Liver (tissue), 9 donors: ENCODE measurements around the gene ARHGDIB. TPM values are rescaled to one million over a fixed set of nuclear protein-coding genes. Genes with fewer than 3 reads are reported as not detected.

ENCODE experiments used
- DNase-seq: peaks from one replicate; pipeline ENCODE4 v3.0.0-alpha.2; 2017; ENCODE audit warnings: low spot score
- H3K27ac ChIP-seq, 2 donors: one replicate each; pipeline ENCODE4 v1.7.0; 2013; ENCODE audit warnings: inconsistent platforms in 2 of 2, low read length in 2 of 2, control low read depth in 1 of 2, low read depth in 1 of 2, mild to moderate bottlenecking in 1 of 2
- H3K27me3 ChIP-seq, 4 donors: one replicate each; pipeline versions ENCODE4 v1.6.1 to v1.7.0; 2013; ENCODE audit warnings: low read length in 3 of 4, inconsistent platforms in 1 of 4, mild to moderate bottlenecking in 1 of 4, moderate library complexity in 1 of 4; ENCODE audit not compliant: control insufficient read depth in 4 of 4, insufficient read depth in 4 of 4
- H3K36me3 ChIP-seq, 4 donors: one replicate each; pipeline versions ENCODE4 v1.6.1 to v1.7.0; 2013; ENCODE audit warnings: low read length in 3 of 4, mild to moderate bottlenecking in 3 of 4, low read depth in 1 of 4, moderate library complexity in 1 of 4; ENCODE audit not compliant: control insufficient read depth in 4 of 4, insufficient read depth in 3 of 4
- H3K4me1 ChIP-seq, 4 donors: one replicate each; pipeline versions ENCODE4 v1.6.1 to v1.7.0; 2013; ENCODE audit warnings: low read length in 3 of 4, mild to moderate bottlenecking in 3 of 4, moderate library complexity in 1 of 4; ENCODE audit not compliant: control insufficient read depth in 4 of 4, insufficient read depth in 4 of 4
- H3K4me3 ChIP-seq, 3 donors: one replicate each; pipeline versions ENCODE4 v1.6.1 to v1.7.0; 2013; ENCODE audit warnings: low read length in 3 of 3, control low read depth in 1 of 3, low read depth in 1 of 3, mild to moderate bottlenecking in 1 of 3
- H3K9ac ChIP-seq, 2 donors: one replicate each; pipeline ENCODE4 v1.7.0; 2013; ENCODE audit warnings: low read length in 2 of 2, mild to moderate bottlenecking in 2 of 2, moderate library complexity in 2 of 2, control low read depth in 1 of 2, low read depth in 1 of 2
- H3K9me3 ChIP-seq, 4 donors: one replicate each; pipeline versions ENCODE4 v1.6.1 to v1.7.0; 2013; ENCODE audit warnings: low read length in 3 of 4; ENCODE audit not compliant: control insufficient read depth in 4 of 4
- ATF3 ChIP-seq: IDR thresholded peaks from 2 replicates; pipeline ENCODE4 v1.6.1; 2016; ENCODE audit warnings: antibody characterized with exemption
- EGR1 ChIP-seq, 2 donors: IDR thresholded peaks; 2 replicates each; pipeline ENCODE4 v1.6.1; 2016 to 2018; ENCODE audit warnings: antibody characterized with exemption in 2 of 2, low read depth in 2 of 2
- FOXA1 ChIP-seq: IDR thresholded peaks from 2 replicates; pipeline ENCODE4 v1.6.1; 2016; ENCODE audit warnings: antibody characterized with exemption
- FOXA2 ChIP-seq: IDR thresholded peaks from 2 replicates; pipeline ENCODE4 v1.6.1; 2016; ENCODE audit warnings: antibody characterized with exemption
- GABPA ChIP-seq, 2 donors: IDR thresholded peaks in 1 of 2; conservative IDR thresholded peaks in 1 of 2; 2 replicates each; pipeline ENCODE4 v1.6.1; 2016; ENCODE audit warnings: antibody characterized with exemption in 2 of 2, mild to moderate bottlenecking in 1 of 2, moderate library complexity in 1 of 2
- HNF4A ChIP-seq, 2 donors: conservative IDR thresholded peaks; 2 replicates each; pipeline ENCODE4 v1.6.1; 2016; ENCODE audit warnings: antibody characterized with exemption in 2 of 2, mild to moderate bottlenecking in 2 of 2
- HNF4G ChIP-seq: IDR thresholded peaks from 2 replicates; pipeline ENCODE4 v1.6.1; 2016; ENCODE audit warnings: antibody characterized with exemption
- JUND ChIP-seq, 2 donors: IDR thresholded peaks; 2 replicates each; pipeline ENCODE4 v1.6.1; 2016; ENCODE audit warnings: antibody characterized with exemption in 2 of 2
- MAX ChIP-seq: IDR thresholded peaks from 2 replicates; pipeline ENCODE4 v1.6.1; 2016; ENCODE audit warnings: antibody characterized with exemption
- NR2F2 ChIP-seq: IDR thresholded peaks from 2 replicates; pipeline ENCODE4 v1.6.1; 2016; ENCODE audit warnings: antibody characterized with exemption
- RAD21 ChIP-seq, 2 donors: IDR thresholded peaks; 2 replicates each; pipeline ENCODE4 v1.6.1; 2016; ENCODE audit warnings: antibody characterized with exemption in 2 of 2, mild to moderate bottlenecking in 2 of 2
- REST ChIP-seq: IDR thresholded peaks from 2 replicates; pipeline ENCODE4 v1.6.1; 2016; ENCODE audit warnings: antibody characterized with exemption, mild to moderate bottlenecking
- RXRA ChIP-seq, 2 donors: IDR thresholded peaks; 2 replicates each; pipeline ENCODE4 v1.6.1; 2017 to 2018; ENCODE audit warnings: antibody characterized with exemption in 2 of 2, mild to moderate bottlenecking in 1 of 2
- SP1 ChIP-seq: IDR thresholded peaks from 2 replicates; pipeline ENCODE4 v1.6.1; 2018; ENCODE audit warnings: antibody characterized with exemption, mild to moderate bottlenecking
- TAF1 ChIP-seq: conservative IDR thresholded peaks from 2 replicates; pipeline ENCODE4 v1.6.1; 2016; ENCODE audit warnings: antibody characterized with exemption, mild to moderate bottlenecking
- YY1 ChIP-seq: IDR thresholded peaks from 2 replicates; pipeline ENCODE4 v1.6.1; 2016; ENCODE audit warnings: antibody characterized with exemption, mild to moderate bottlenecking
- ZBTB33 ChIP-seq: IDR thresholded peaks from 2 replicates; pipeline ENCODE4 v1.6.1; 2016; ENCODE audit warnings: antibody characterized with exemption
- WGBS: extraction: QIAGEN DNeasy Blood & Tissue Kit; methylation state at CpG from one replicate; pipeline ENCODE4 v1.1.7; 2013; 5-methylcytosine and 5-hydroxymethylcytosine counted together
- polyA plus RNA-seq, 2 donors: library from polyadenylated mRNA; stranded (reverse) in 1 of 2; unstranded in 1 of 2; fragments of 200-250 nt in 1 of 2; fragments of >200 nt in 1 of 2; fragmentation: Nextera tagmentation in 1 of 2; extraction: Ambion mirVana in 1 of 2; gene quantifications; one replicate each; pipeline versions ENCODE4 v1.2.1 to v1.2.3, GENCODE V29; 2013 to 2015
- total RNA-seq, 2 donors: library from RNA; depleted of rRNA; stranded (reverse); fragments of >200 nt; gene quantifications; one replicate each; pipeline ENCODE4 v1.2.3, GENCODE V29; 2014
- TF ChIP-seq, protein P1 (sequence below): fragments of 150-350 bp; IDR thresholded peaks from 2 replicates; pipeline ENCODE4 v1.5.1; 2017; ENCODE audit warnings: improper control_type of control experiment, low read depth, low read length; ENCODE audit not compliant: missing input control
- donor health status: healthy.
- donor health status: healthy.
- donor health status: healthy.
- donor health status: healthy.
- donor health status: healthy.

Gene ARHGDIB
- total and polyA plus RNA-seq, 4 donors = 36.3 to 66.9 (median 47.5) TPM

DNA sequence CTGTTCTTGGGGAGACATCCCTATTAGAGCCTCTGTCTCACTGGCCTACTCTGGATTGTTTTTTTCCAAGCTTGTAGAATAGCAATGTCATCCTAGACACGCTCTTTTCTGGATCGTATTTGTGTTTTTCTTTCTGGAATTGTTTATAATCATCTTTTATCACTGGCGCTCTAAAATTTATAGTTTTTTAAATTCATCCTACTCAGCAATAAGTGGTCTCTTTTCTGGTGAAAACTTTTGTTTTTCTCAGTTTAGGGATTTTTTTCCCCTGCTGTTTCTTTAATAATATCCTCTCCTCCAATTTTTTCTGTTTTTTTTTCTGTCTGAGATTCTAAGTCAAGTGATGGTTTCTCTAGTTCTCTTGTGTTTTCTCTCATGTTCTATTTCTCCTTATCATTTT, 36.6 kb upstream of the ARHGDIB start:
- DNase-seq = no peak
- Histone ChIP-seq H3K9ac (no peak overlapping the region), H3K4me1 (peaks cover 0 to 5% (median 0%) of the 10 kb centered on the region in 4 donors), H3K4me3 (no peak overlapping the region), H3K27me3 (peaks cover 0 to 3% (median 0%) of the 10 kb centered on the region in 4 donors), H3K27ac (no peak overlapping the region), H3K36me3 (no peaks in the 10 kb centered on the region), H3K9me3 (no peaks in the 10 kb centered on the region)
- WGBS = 88% methylated on average over 3 of the region's 3 CpGs
- TF ChIP-seq HNF4G (no peak), FOXA1 (no peak), HNF4A (conservative IDR thresholded peaks at IDR 0.05) (no peak), GABPA (IDR thresholded peaks at IDR 0.05 in 1 of 2, conservative IDR thresholded peaks at IDR 0.05 in 1 of 2) (no peak), RXRA (IDR thresholded peaks at IDR 0.05) (no peak), SP1 (no peak), YY1 (no peak), ZBTB33 (no peak), MAX (no peak), TAF1 (no peak), FOXA2 (no peak), JUND (IDR thresholded peaks at IDR 0.05) (no peak), RAD21 (IDR thresholded peaks at IDR 0.05) (no peak), NR2F2 (no peak), ATF3 (no peak), EGR1 (IDR thresholded peaks at IDR 0.05; ENCODE audit: low read depth in 2 of 2) (no peak), REST (no peak)
- TF ChIP-seq, protein P1, sequence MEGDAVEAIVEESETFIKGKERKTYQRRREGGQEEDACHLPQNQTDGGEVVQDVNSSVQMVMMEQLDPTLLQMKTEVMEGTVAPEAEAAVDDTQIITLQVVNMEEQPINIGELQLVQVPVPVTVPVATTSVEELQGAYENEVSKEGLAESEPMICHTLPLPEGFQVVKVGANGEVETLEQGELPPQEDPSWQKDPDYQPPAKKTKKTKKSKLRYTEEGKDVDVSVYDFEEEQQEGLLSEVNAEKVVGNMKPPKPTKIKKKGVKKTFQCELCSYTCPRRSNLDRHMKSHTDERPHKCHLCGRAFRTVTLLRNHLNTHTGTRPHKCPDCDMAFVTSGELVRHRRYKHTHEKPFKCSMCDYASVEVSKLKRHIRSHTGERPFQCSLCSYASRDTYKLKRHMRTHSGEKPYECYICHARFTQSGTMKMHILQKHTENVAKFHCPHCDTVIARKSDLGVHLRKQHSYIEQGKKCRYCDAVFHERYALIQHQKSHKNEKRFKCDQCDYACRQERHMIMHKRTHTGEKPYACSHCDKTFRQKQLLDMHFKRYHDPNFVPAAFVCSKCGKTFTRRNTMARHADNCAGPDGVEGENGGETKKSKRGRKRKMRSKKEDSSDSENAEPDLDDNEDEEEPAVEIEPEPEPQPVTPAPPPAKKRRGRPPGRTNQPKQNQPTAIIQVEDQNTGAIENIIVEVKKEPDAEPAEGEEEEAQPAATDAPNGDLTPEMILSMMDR = no peak
